GM19397 (cell line): ENCODE data around the gene ZDHHC4.
"Not testable (repeated sequence)": the region's sequence is repeated elsewhere in the genome, so short reads cannot be mapped to it uniquely, and the experiment has no call there.

Experiments used
- ATAC-seq: cut with Tn5 transposase; IDR thresholded peaks from one replicate; pipeline ENCODE4 v1.9.1; 2021; ENCODE audit warnings: mild to moderate bottlenecking, moderate library complexity; ENCODE audit not compliant: unreplicated experiment

Gene ZDHHC4

DNA sequence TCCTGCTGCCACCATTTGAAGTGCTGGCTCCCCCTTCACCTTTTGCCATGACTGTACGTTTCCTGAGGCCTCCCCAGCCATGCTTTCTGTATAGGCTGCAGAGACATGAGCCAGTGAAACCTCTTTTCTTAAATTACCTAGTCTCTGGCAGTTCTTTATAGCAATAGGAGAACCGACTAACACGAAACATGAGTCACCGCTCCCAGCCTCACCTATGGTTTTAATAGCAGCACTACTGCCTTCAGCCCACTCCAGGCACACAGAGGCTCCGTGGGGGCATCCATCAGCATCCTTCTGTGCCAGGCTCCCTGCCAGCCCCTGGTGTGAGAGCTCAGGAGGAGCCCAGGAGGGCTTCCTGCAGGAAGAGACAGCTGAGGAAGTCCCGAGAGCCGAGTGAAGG is 54.4 kb downstream of the ZDHHC4 start:
- no peak for ATAC-seq

DNA sequence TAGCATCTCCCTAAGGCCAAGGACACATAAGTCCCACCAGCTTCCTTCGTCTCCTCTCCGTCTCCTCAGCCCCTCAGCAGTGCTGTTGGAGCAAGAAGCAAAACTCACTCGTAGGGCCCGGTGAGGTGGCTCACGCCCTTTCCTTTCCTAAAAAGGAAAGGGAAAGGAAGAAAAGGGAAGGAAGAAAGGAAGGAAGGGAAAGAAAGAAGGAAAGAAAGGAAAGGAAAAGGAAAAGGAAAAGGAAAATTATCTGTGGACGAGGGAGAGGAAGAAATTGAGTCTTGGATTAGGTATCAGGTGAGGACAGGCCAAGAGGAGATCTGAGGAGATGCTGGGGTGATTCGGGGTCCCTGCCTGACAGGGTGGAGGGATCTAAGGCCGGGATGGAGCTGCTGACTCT is 56.8 kb downstream of the ZDHHC4 start:
- ATAC-seq, result no peak

DNA sequence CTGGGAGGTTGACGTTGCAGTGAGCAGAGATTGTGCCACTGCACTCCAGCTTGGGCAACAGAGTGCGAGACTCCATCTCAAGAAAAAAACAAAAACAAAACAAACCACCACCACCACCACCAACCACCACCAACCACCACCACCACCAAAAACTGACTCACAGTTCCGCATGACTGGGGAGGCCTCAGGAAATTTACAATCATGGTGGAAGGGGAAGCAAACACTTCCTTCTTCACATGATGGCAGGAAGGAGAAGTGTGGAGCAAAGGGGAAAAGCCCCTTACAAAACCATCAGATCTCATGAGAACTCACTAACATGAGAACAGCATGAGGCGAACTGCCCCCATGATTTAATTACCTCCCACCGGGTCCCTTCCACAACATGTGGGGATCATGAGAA is 57.7 kb downstream of the ZDHHC4 start:
- not testable (repeated sequence) for ATAC-seq

DNA sequence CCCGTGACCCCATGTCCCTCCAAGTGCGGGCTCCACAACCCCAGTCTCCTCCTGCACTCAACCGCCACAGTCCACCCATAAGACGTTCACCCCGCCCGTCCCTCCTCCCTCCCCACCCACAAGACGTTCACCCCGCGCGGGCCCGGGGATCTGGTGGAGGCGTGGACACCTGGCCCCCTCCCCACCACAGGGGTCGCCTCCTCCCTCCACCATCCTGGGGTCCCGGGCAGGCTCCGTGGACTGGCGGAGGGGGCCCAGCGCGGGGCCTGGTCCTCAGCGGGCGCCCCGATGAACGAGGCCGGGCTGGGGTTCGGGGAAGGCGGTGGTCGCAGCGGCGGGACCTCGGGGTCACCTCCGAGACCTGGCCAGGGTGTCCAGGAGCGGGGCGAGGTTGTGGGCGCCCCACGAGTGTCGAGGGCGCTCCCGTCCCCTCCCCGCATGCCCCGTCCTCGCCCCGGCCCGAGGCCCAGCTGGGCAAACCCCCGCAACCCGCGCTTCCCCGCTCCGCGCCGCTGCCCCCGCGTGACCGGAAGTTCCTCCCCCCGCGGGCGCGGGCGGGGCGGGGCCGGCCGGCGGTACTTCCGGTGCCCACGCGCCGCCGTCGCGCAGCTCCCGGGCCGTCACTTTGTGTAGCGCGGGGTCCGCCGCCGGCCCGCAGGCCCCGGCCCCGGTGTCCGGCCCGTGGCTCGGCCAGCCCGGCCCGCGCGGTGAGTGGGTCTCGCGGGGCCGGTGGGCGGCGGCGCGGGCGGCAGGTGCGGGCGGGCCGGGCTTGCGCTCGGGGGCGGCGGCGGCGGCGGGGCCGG is 59.7 kb downstream of the ZDHHC4 start, which contains the start of gene ZNF316:
Gene ZNF316, plus strand, starts transcription at position 578 of the 803 bp plus-strand sequence. CDS start 5,092 bp downstream, outside the sequence.
- ATAC-seq, result peak; percentile 66

DNA sequence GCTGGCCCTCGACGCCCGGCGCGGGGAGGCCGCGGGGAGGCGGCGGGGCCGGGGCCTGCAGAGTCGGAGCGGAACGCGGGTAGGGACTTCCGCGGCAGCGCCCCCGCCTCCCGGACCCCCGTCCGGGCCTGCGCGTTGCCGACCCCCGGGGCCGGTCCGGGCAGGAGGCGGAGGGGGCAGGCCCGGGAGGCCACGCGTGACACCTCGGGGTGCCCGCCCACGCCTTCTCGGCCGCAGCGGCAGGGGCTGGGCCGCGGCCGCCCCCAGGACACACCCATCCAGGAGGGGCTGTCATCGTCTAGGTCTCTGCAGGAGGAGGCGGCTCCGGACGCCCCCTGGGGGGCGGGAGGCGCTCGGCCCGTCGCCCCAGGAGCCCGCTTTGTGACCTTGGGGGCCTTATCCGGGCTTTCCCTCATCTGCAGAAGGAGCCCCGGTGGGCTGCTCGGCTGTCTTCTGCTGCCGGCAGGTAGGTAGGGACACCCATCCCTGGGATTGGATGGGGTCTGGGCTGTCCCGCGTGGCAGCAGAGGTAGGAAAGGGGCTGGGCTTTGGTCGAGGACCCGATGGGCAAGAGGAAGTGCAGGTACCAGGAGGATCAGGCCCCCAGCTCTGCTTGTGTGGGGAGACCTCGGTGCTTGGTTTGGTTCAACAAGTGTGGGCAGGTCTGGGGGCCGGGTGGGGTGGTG is 60.4 kb downstream of the ZDHHC4 start:
- ATAC-seq, result peak; percentile 82
